ENCODE data around the gene COX7A2L. TPM values are rescaled to one million over a fixed set of nuclear protein-coding genes. Genes with fewer than 3 reads are reported as not detected.

The COX7A2L gene
- total and polyA plus RNA-seq, 4 donors, result 136 to 178 (median 149) TPM

Other genes with a start within 250 kb of the COX7A2L start
- gene EML4, start 191.9 kb downstream of the COX7A2L start, total RNA-seq, result 10 to 100 TPM; 52.4 to 68.8 TPM
- 10 to 100 TPM; 31.6 to 37.3 TPM for gene EML4, start 191.9 kb downstream of the COX7A2L start, polyA plus RNA-seq (ENCODE audit: insufficient read length in 2 of 2)
- 1 to 10 TPM in 1 of 2 donors, under 1 TPM in 1; 0.28 to 5.2 TPM for gene KCNG3, start 132.8 kb upstream of the COX7A2L start, total RNA-seq
- under 1 TPM; 0.27 to 0.33 TPM for gene KCNG3, start 132.8 kb upstream of the COX7A2L start, polyA plus RNA-seq (ENCODE audit: insufficient read length in 2 of 2)
- 10 to 100 TPM; 42.1 to 52.8 TPM for gene MTA3, start 207.4 kb upstream of the COX7A2L start, total RNA-seq
- gene MTA3, start 207.4 kb upstream of the COX7A2L start, polyA plus RNA-seq (ENCODE audit: insufficient read length in 2 of 2), result 10 to 100 TPM; 52.5 to 54.8 TPM